BLaER1 treated with 17β-estradiol and CSF1 and Interleukin-3, amounts not matched to agents 10 nM and 100 nM (cell line): ENCODE measurements around the gene CDRT15.

ENCODE experiments used
- H3K27ac ChIP-seq, 11 experiments: shearing (Covaris generic); formaldehyde crosslinking; 2 replicates each; pipeline ENCODE4 v1.8.1; 2022
- H3K27me3 ChIP-seq, 11 experiments: shearing (Covaris generic); formaldehyde crosslinking; 2 replicates each; pipeline ENCODE4 v1.8.1; 2022
- H3K36me3 ChIP-seq, 11 experiments: shearing (Covaris generic); formaldehyde crosslinking; 2 replicates each; pipeline ENCODE4 v1.8.1; 2022
- H3K4me1 ChIP-seq, 10 experiments: shearing (Covaris generic); formaldehyde crosslinking; 2 replicates each; pipeline ENCODE4 v1.8.1; 2022
- H3K4me2 ChIP-seq, 11 experiments: shearing (Covaris generic); formaldehyde crosslinking; 2 replicates each; pipeline ENCODE4 v1.8.1; 2022
- H3K4me3 ChIP-seq, 10 experiments: shearing (Covaris generic); formaldehyde crosslinking; 2 replicates each; pipeline ENCODE4 v1.8.1; 2022
- H3K9ac ChIP-seq, 11 experiments: shearing (Covaris generic); formaldehyde crosslinking; 2 replicates each; pipeline ENCODE4 v1.8.1; 2022
- H3K9me3 ChIP-seq, 11 experiments: shearing (Covaris generic); formaldehyde crosslinking; replicated peaks in 1 of 11; 2 replicates each; pipeline ENCODE4 v1.8.1; 2022
- H4K20me1 ChIP-seq, 11 experiments: shearing (Covaris generic); formaldehyde crosslinking; 2 replicates each; pipeline ENCODE4 v1.8.1; 2022
- Cebpa-rat ChIP-seq, 11 experiments: shearing (Covaris generic); IDR thresholded peaks; 2 replicates each; pipeline ENCODE4 v1.8.1; 2022

Gene CDRT15

GRCh38 chr17:14228903-14229302 lies 7.8 kb downstream of the CDRT15 start:
- H3K4me2 ChIP-seq = no peak overlapping the region
- no peak overlapping the region for H3K9ac ChIP-seq
- H3K4me1 ChIP-seq = no peaks in the 10 kb centered on the region
- no peak for TF ChIP-seq Cebpa-rat (IDR thresholded peaks at IDR 0.05)
- no peaks in the 10 kb centered on the region for H3K27me3 ChIP-seq
- H4K20me1 ChIP-seq = no peaks in the 10 kb centered on the region
- peaks cover 0 to 8% (median 3%) of the 10 kb centered on the region in 11 experiments; a peak in 5 of 22 replicates for H3K9me3 ChIP-seq
- no peak overlapping the region for H3K4me3 ChIP-seq
- H3K36me3 ChIP-seq = no peaks in the 10 kb centered on the region
- no peak overlapping the region for H3K27ac ChIP-seq

GRCh38 chr17:14227052-14227451 lies 9.6 kb downstream of the CDRT15 start:
- H3K4me2 ChIP-seq = no peak overlapping the region
- H3K4me1 ChIP-seq = no peaks in the 10 kb centered on the region
- H3K9me3 ChIP-seq = peaks cover 0 to 8% (median 3%) of the 10 kb centered on the region in 11 experiments; a peak in 5 of 22 replicates
- H3K27ac ChIP-seq = no peak overlapping the region
- H4K20me1 ChIP-seq = no peaks in the 10 kb centered on the region
- TF ChIP-seq Cebpa-rat (IDR thresholded peaks at IDR 0.05) = no peak
- no peak overlapping the region for H3K4me3 ChIP-seq
- H3K9ac ChIP-seq = no peak overlapping the region
- H3K27me3 ChIP-seq = no peaks in the 10 kb centered on the region
- no peaks in the 10 kb centered on the region for H3K36me3 ChIP-seq

- peaks cover 0 to 7% (median 0%) of the 10 kb centered on the region in 11 experiments; a peak in 5 of 22 replicates for H3K9me3 ChIP-seq
- no peak overlapping the region for H3K4me3 ChIP-seq
- no peak overlapping the region for H3K4me2 ChIP-seq
- no peaks in the 10 kb centered on the region for H3K4me1 ChIP-seq
- H3K36me3 ChIP-seq = no peaks in the 10 kb centered on the region
- H3K27me3 ChIP-seq = no peaks in the 10 kb centered on the region
- H4K20me1 ChIP-seq = no peaks in the 10 kb centered on the region
- no peak overlapping the region for H3K9ac ChIP-seq
- TF ChIP-seq Cebpa-rat (IDR thresholded peaks at IDR 0.05) = no peak
- no peak overlapping the region for H3K27ac ChIP-seq
These were observed 11.2 kb downstream of the CDRT15 start for GRCh38 chr17:14225254-14225980.

GRCh38 chr17:14222611-14223010 lies 14.1 kb downstream of the CDRT15 start:
- Histone ChIP-seq H3K27ac (no peak overlapping the region), H3K36me3 (no peaks in the 10 kb centered on the region), H3K4me2 (no peak overlapping the region), H3K27me3 (no peaks in the 10 kb centered on the region), H3K4me1 (no peaks in the 10 kb centered on the region), H3K9ac (no peak overlapping the region), H3K9me3 (no peaks in the 10 kb centered on the region; a peak in 3 of 22 replicates), H4K20me1 (no peaks in the 10 kb centered on the region), H3K4me3 (no peak overlapping the region)
- TF ChIP-seq Cebpa-rat (IDR thresholded peaks at IDR 0.05) = no peak

- Histone ChIP-seq H3K9ac (no peak overlapping the region), H3K36me3 (peaks cover 11 to 29% (median 22%) of the 10 kb centered on the region in 11 experiments; a peak in 20 of 22 replicates), H3K4me2 (no peak overlapping the region), H4K20me1 (no peaks in the 10 kb centered on the region), H3K9me3 (peaks cover 8 to 22% (median 13%) of the 10 kb centered on the region in 11 experiments), H3K27ac (no peak overlapping the region), H3K27me3 (no peaks in the 10 kb centered on the region), H3K4me1 (peaks cover 0 to 7% (median 0%) of the 10 kb centered on the region in 10 experiments; a peak in 1 of 20 replicates), H3K4me3 (no peak overlapping the region)
- no peak for TF ChIP-seq Cebpa-rat (IDR thresholded peaks at IDR 0.05)
These were observed 22.4 kb downstream of the CDRT15 start for GRCh38 chr17:14214271-14214670.

GRCh38 chr17:14212401-14212800 lies 24.3 kb downstream of the CDRT15 start:
- no peak overlapping the region for H3K9ac ChIP-seq
- peaks cover 22 to 46% (median 38%) of the 10 kb centered on the region in 11 experiments; a peak in 21 of 22 replicates for H3K36me3 ChIP-seq
- H3K4me2 ChIP-seq = no peak overlapping the region
- no peak overlapping the region for H3K27ac ChIP-seq
- peaks cover 0 to 7% (median 0%) of the 10 kb centered on the region in 10 experiments; a peak in 1 of 20 replicates for H3K4me1 ChIP-seq
- no peak overlapping the region for H3K4me3 ChIP-seq
- H3K27me3 ChIP-seq = no peaks in the 10 kb centered on the region
- TF ChIP-seq Cebpa-rat (IDR thresholded peaks at IDR 0.05) = no peak
- H3K9me3 ChIP-seq = peaks cover 8 to 22% (median 13%) of the 10 kb centered on the region in 11 experiments
- H4K20me1 ChIP-seq = peaks cover 0 to 5% (median 0%) of the 10 kb centered on the region in 11 experiments; a peak in 1 of 22 replicates

- TF ChIP-seq Cebpa-rat (IDR thresholded peaks at IDR 0.05) = no peak
- Histone ChIP-seq H3K4me1 (peaks cover 0 to 7% (median 0%) of the 10 kb centered on the region in 10 experiments; a peak in 1 of 20 replicates), H3K36me3 (peaks cover 28 to 52% (median 44%) of the 10 kb centered on the region in 11 experiments), H4K20me1 (peaks cover 0 to 10% (median 0%) of the 10 kb centered on the region in 11 experiments; a peak in 4 of 22 replicates), H3K4me3 (no peak overlapping the region), H3K27ac (no peak overlapping the region), H3K9ac (no peak overlapping the region), H3K4me2 (no peak overlapping the region), H3K9me3 (peaks cover 8 to 22% (median 13%) of the 10 kb centered on the region in 11 experiments), H3K27me3 (no peaks in the 10 kb centered on the region)
These were observed 24.9 kb downstream of the CDRT15 start for GRCh38 chr17:14211801-14212200.

- no peak for TF ChIP-seq Cebpa-rat (IDR thresholded peaks at IDR 0.05)
- Histone ChIP-seq H3K9me3 (peaks cover 8 to 22% (median 13%) of the 10 kb centered on the region in 11 experiments), H3K4me3 (no peak overlapping the region), H3K9ac (no peak overlapping the region), H4K20me1 (peaks cover 0 to 16% (median 1%) of the 10 kb centered on the region in 11 experiments; a peak in 6 of 22 replicates), H3K4me2 (no peak overlapping the region), H3K36me3 (peaks cover 34 to 58% (median 49%) of the 10 kb centered on the region in 11 experiments), H3K27me3 (no peaks in the 10 kb centered on the region), H3K4me1 (peaks cover 0 to 7% (median 0%) of the 10 kb centered on the region in 10 experiments; a peak in 1 of 20 replicates), H3K27ac (no peak overlapping the region)
These were observed 25.4 kb downstream of the CDRT15 start for GRCh38 chr17:14211246-14211645.

GRCh38 chr17:14209215-14209614 lies 27.4 kb downstream of the CDRT15 start:
- peaks cover 34 to 78% (median 60%) of the 10 kb centered on the region in 11 experiments for H3K36me3 ChIP-seq
- TF ChIP-seq Cebpa-rat (IDR thresholded peaks at IDR 0.05) = 0 out of 22 replicates have a peak, but pooled peaks of 1 of the 11 experiments have one; percentile 16
- H3K27me3 ChIP-seq = no peaks in the 10 kb centered on the region
- H3K27ac ChIP-seq = no peak overlapping the region
- H4K20me1 ChIP-seq = peaks cover 0 to 36% (median 19%) of the 10 kb centered on the region in 11 experiments; a peak in 12 of 22 replicates
- no peak overlapping the region for H3K4me3 ChIP-seq
- peaks cover 0 to 7% (median 0%) of the 10 kb centered on the region in 10 experiments; a peak in 1 of 20 replicates for H3K4me1 ChIP-seq
- H3K9me3 ChIP-seq = peaks cover 8 to 22% (median 13%) of the 10 kb centered on the region in 11 experiments
- no peak overlapping the region for H3K9ac ChIP-seq
- no peak overlapping the region for H3K4me2 ChIP-seq
